Endothelial cell of umbilical vein (primary cell): ENCODE results near the gene RESP18. TPM values are rescaled to one million over a fixed set of nuclear protein-coding genes. Genes with fewer than 3 reads are reported as not detected.

Source experiments
- BruUV-seq: library from RNA; stranded (reverse); fragments of 400-500 nt; replicated peaks from 2 replicates; lab custom pipeline; 2021; lab: Mats Ljungman, UMichigan
- CTCF ChIA-PET: fragments of 300-600, 350-600 bp; sonication (Branson Sonifier 250); formaldehyde crosslinking; loops from one replicate; lab custom pipeline; 2021; ENCODE audit warnings: antibody characterized with exemption, inconsistent platforms; lab: Charles Lee
- POLR2A ChIA-PET: fragments of 300-600, 350-600 bp; sonication (Branson Sonifier 250); formaldehyde crosslinking; loops from one replicate; lab custom pipeline; 2021; ENCODE audit warnings: antibody characterized with exemption, inconsistent platforms; lab: Charles Lee
- DNase-seq: peaks from one replicate; pipeline ENCODE4 v3.0.0-alpha.2; 2011; ENCODE audit warnings: low read depth, low spot score
- FAIRE-seq: peaks from 2 replicates; lab custom pipeline; 2011; peaks lifted over from hg19 to GRCh38; lab: Jason Lieb, UNC
- H2AFZ ChIP-seq: 2 replicates; pipeline ENCODE4 v1.6.0; 2012; ENCODE audit warnings: low read depth, low read length, control low read depth, inconsistent platforms
- H3K27ac ChIP-seq: 2 replicates; pipeline ENCODE4 v1.5.1; 2011; ENCODE audit warnings: low read depth, mild to moderate bottlenecking, control low read depth, low read length, moderate library complexity; ENCODE audit not compliant: insufficient read depth
- H3K27me3 ChIP-seq, 2 experiments: 2 replicates each; pipeline versions ENCODE4 v1.6.0 to v1.6.1; 2011; ENCODE audit warnings: low read length in 2 of 2, mixed read lengths in 1 of 2; ENCODE audit not compliant: control insufficient read depth in 2 of 2, insufficient read depth in 2 of 2
- H3K36me3 ChIP-seq, 2 experiments: 2 replicates in 1 of 2; 3 replicates in 1 of 2; pipeline ENCODE4 v1.5.1; 2011; ENCODE audit warnings: low read length in 2 of 2, mild to moderate bottlenecking in 1 of 2, moderate library complexity in 1 of 2; ENCODE audit not compliant: control insufficient read depth in 2 of 2, insufficient read depth in 2 of 2; ENCODE audit errors: extremely low read depth in 1 of 2
- H3K4me1 ChIP-seq: 3 replicates; pipeline ENCODE4 v1.5.1; 2011; ENCODE audit warnings: mild to moderate bottlenecking, low read length; ENCODE audit not compliant: control insufficient read depth, insufficient read depth; ENCODE audit errors: extremely low read depth
- H3K4me2 ChIP-seq: 2 replicates; pipeline ENCODE4 v1.6.1; 2011; ENCODE audit warnings: low read length, control low read depth, mixed read lengths; ENCODE audit not compliant: insufficient read depth
- H3K4me3 ChIP-seq, 3 experiments: fragments of 200-600 bp in 1 of 3; sonication (generic), shearing (Covaris generic) in 1 of 3; replicated peaks in 1 of 3; 2 replicates each; pipeline ENCODE4 v1.5.1; 2011 to 2016; ENCODE audit warnings: control low read depth in 3 of 3, low read length in 3 of 3, mild to moderate bottlenecking in 2 of 3, inconsistent platforms in 1 of 3, low read depth in 1 of 3, moderate library complexity in 1 of 3; ENCODE audit not compliant: insufficient read depth in 1 of 3
- H3K79me2 ChIP-seq: 2 replicates; pipeline ENCODE4 v1.6.0; 2012; ENCODE audit warnings: low read length, inconsistent platforms; ENCODE audit not compliant: control insufficient read depth, insufficient read depth
- H3K9ac ChIP-seq: replicated peaks from 2 replicates; pipeline ENCODE3; 2011; ENCODE audit warnings: low read length, control low read depth; ENCODE audit not compliant: insufficient read depth; ENCODE audit errors: extremely low read depth
- H3K9me1 ChIP-seq: replicated peaks from 3 replicates; pipeline ENCODE4 v1.6.0; 2011; ENCODE audit warnings: mild to moderate bottlenecking, low read length; ENCODE audit not compliant: control insufficient read depth, insufficient read depth; ENCODE audit errors: extremely low read depth
- H3K9me3 ChIP-seq: replicated peaks from 2 replicates; pipeline ENCODE4 v1.5.1; 2012; ENCODE audit warnings: low read length, inconsistent platforms; ENCODE audit not compliant: control insufficient read depth, insufficient read depth
- H4K20me1 ChIP-seq: replicated peaks from 2 replicates; pipeline ENCODE3; 2011; ENCODE audit warnings: mild to moderate bottlenecking, low read length; ENCODE audit not compliant: control insufficient read depth, insufficient read depth; ENCODE audit errors: extremely low read depth
- EZH2 ChIP-seq: IDR thresholded peaks from 2 replicates; pipeline ENCODE4 v1.6.1; 2012; ENCODE audit warnings: borderline replicate concordance, low read depth, mild to moderate bottlenecking, moderate library complexity, low read length, inconsistent platforms; ENCODE audit not compliant: severe bottlenecking
- FOS ChIP-seq: IDR thresholded peaks from 2 replicates; pipeline ENCODE4 v1.6.1; 2011; ENCODE audit warnings: mild to moderate bottlenecking, low read length, moderate library complexity, borderline replicate concordance; ENCODE audit not compliant: insufficient read depth
- GATA2 ChIP-seq: IDR thresholded peaks from 2 replicates; pipeline ENCODE4 v1.7.0; 2011; ENCODE audit warnings: low read depth, mild to moderate bottlenecking, moderate library complexity, mixed read lengths, low read length; ENCODE audit not compliant: insufficient read length, insufficient read depth
- POLR2A ChIP-seq: IDR thresholded peaks from 2 replicates; pipeline ENCODE4 v1.6.1; 2012; ENCODE audit warnings: low read depth, mild to moderate bottlenecking, control low read depth, low read length
- POLR2AphosphoS5 ChIP-seq: IDR thresholded peaks from 2 replicates; pipeline ENCODE4 v1.6.1; 2012; ENCODE audit warnings: low read depth, mild to moderate bottlenecking, control low read depth, low read length, moderate library complexity; ENCODE audit not compliant: insufficient read depth
- dilution Hi-C: fragments of 300-500 bp; cut with MboI; formaldehyde crosslinking; loops from one replicate; pipeline ENCODE4 v1.15.0; 2019; ENCODE audit warnings: low sequenced_read_pairs; ENCODE audit not compliant: extremely low pct_ligation_motif_present
- intact Hi-C: fragments of 100-400 bp; cut with micrococcal nuclease; formaldehyde crosslinking; loops from one replicate; pipeline ENCODE4 v1.10.0; 2022
- polyA plus RNA-seq, 4 experiments: library from polyadenylated mRNA; depleted of rRNA in 3 of 4; stranded (reverse) in 3 of 4; unstranded in 1 of 4; fragments of >200 nt; gene quantifications; 2 replicates each; pipeline versions ENCODE4 v1.2.1 to v1.2.3, GENCODE V29; 2011 to 2012; ENCODE audit warnings: missing spikeins in 1 of 4
- total RNA-seq: library from RNA; stranded (reverse); gene quantifications from 2 replicates; pipeline ENCODE4 v1.2.3, GENCODE V29; 2021
- TF ChIP-seq, protein P1 (sequence below): IDR thresholded peaks from 2 replicates; pipeline ENCODE4 v1.6.1; 2011; ENCODE audit not compliant: insufficient read depth, insufficient read length
- TF ChIP-seq, protein P2 (sequence below), 2 donors: IDR thresholded peaks; 1 replicate in 1 of 2; 2 replicates in 1 of 2; pipeline ENCODE4 v1.5.1; 2011; ENCODE audit warnings: low read length in 2 of 2, mild to moderate bottlenecking in 2 of 2, moderate library complexity in 2 of 2, control low read depth in 1 of 2, inconsistent platforms in 1 of 2, low read depth in 1 of 2; ENCODE audit not compliant: insufficient read depth in 1 of 2; ENCODE audit errors: extremely low read depth in 1 of 2

The RESP18 gene
- total and polyA plus RNA-seq, 2 donors (not counting 3 experiments of a cell fraction or from before 2014, with no cell fraction given): not detected

DNA sequence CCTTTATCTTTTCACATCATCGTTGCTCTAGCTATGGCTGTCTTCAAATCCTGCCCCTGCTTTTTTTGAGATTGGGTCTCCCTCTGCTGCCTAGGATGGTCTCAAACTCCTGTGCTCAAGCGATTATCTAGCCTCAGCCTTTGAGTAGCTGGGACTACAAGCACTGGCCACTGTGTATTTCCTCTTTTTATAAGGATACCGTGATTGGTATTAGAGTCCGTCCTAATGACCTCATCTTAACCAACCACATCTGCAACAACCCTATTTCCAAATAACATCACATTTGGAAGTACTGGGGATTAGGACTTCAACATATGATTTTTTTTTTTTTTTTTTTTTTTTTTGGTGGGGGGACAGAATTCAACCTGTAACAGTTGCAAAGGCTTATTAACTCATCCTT lies 9.1 kb downstream of the RESP18 start:
- CTCF ChIA-PET: no interaction called here

DNA sequence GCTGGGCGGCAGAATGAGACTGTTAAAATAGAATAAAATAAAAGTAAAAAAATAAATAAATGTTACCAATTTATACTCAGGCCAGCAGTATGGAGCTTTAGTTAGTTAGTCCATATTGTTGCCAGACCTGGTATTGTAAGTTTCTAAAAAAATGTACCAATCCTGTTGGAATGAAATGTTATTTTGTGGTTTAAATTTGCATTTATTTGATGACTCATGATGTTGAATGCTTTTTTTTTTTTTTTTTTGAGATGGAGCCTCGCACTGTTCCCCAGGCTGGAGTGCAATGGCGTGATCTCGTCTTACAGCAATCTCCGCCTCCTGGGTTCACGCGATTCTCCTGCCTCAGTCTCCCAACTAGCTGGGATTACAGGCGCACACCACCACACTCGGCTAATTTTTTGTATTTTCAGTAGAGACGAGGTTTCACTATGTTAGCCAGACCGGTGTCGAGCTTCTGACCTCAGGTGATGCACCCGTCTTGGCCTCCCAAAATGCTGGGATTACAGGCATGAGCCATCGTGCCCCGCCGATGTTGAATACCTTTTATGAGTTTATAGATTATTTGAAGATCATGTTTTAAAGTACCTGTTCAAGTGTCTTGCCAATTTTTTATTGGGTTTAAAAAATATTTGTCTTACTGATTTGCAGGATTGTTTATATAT lies 17.6 kb downstream of the RESP18 start:
- no TSS peak for BruUV-seq

More for the DNA sequence above, 9.1 kb downstream of the RESP18 start:
- no peak overlapping the region for H3K27ac ChIP-seq
- no peaks in the 10 kb centered on the region for H3K9me3 ChIP-seq
- H3K4me1 ChIP-seq: no peaks in the 10 kb centered on the region
- BruUV-seq: no TSS peak
- no peaks in the 10 kb centered on the region for H3K79me2 ChIP-seq
- no peaks in the 10 kb centered on the region for H4K20me1 ChIP-seq
- no peak overlapping the region for H3K9ac ChIP-seq
- dilution Hi-C loops (no loop called here), intact Hi-C loops (no loop called here)
- H3K4me2 ChIP-seq: no peak overlapping the region
- FAIRE-seq: no peak
- POLR2A ChIA-PET: no interaction called here
- no peaks in the 10 kb centered on the region for H3K9me1 ChIP-seq
- no peak for DNase-seq
- no peak overlapping the region for H3K4me3 ChIP-seq
- no peak overlapping the region for H2AFZ ChIP-seq
- TF ChIP-seq FOS (no peak), POLR2A (no peak), GATA2 (no peak), EZH2 (no peak)
- no peaks in the 10 kb centered on the region for H3K36me3 ChIP-seq
- H3K27me3 ChIP-seq: peaks cover 1 to 12% of the 10 kb centered on the region in 2 experiments

More for the DNA sequence above, 17.6 kb downstream of the RESP18 start:
- H4K20me1 ChIP-seq: no peaks in the 10 kb centered on the region
- no peaks in the 10 kb centered on the region for H3K9me1 ChIP-seq
- FAIRE-seq (no peak), DNase-seq (no peak)
- no peak overlapping the region for H2AFZ ChIP-seq
- H3K4me3 ChIP-seq: no peak overlapping the region
- H3K27me3 ChIP-seq: peaks cover 0 to 2% of the 10 kb centered on the region in 2 experiments
- TF ChIP-seq, protein P1, sequence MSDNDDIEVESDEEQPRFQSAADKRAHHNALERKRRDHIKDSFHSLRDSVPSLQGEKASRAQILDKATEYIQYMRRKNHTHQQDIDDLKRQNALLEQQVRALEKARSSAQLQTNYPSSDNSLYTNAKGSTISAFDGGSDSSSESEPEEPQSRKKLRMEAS: no peak
- TF ChIP-seq, protein P2, sequence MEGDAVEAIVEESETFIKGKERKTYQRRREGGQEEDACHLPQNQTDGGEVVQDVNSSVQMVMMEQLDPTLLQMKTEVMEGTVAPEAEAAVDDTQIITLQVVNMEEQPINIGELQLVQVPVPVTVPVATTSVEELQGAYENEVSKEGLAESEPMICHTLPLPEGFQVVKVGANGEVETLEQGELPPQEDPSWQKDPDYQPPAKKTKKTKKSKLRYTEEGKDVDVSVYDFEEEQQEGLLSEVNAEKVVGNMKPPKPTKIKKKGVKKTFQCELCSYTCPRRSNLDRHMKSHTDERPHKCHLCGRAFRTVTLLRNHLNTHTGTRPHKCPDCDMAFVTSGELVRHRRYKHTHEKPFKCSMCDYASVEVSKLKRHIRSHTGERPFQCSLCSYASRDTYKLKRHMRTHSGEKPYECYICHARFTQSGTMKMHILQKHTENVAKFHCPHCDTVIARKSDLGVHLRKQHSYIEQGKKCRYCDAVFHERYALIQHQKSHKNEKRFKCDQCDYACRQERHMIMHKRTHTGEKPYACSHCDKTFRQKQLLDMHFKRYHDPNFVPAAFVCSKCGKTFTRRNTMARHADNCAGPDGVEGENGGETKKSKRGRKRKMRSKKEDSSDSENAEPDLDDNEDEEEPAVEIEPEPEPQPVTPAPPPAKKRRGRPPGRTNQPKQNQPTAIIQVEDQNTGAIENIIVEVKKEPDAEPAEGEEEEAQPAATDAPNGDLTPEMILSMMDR (IDR thresholded peaks at IDR 0.05; ENCODE audit: extremely low read depth in 1 of 2, insufficient read depth in 1 of 2, low read depth in 1 of 2, low read length in 2 of 2): no peak
- TF ChIP-seq EZH2 (no peak), GATA2 (no peak), POLR2AphosphoS5 (no peak)
- intact Hi-C loops: no loop called here
- POLR2A ChIA-PET: no interaction called here
- H3K4me1 ChIP-seq: no peaks in the 10 kb centered on the region
- H3K79me2 ChIP-seq: no peaks in the 10 kb centered on the region
- H3K9me3 ChIP-seq: no peaks in the 10 kb centered on the region
- dilution Hi-C loops: no loop called here
- H3K27ac ChIP-seq: no peak overlapping the region
- H3K4me2 ChIP-seq: no peak overlapping the region
- no peak overlapping the region for H3K9ac ChIP-seq
- no peaks in the 10 kb centered on the region for H3K36me3 ChIP-seq
- CTCF ChIA-PET: interaction anchor here (0.7 to 2.1 kb wide), 2 partner anchors 20 to 36 kb away, joined by 3 to 5 read pairs; partner anchors contain the start of gene DNAJB2
